Cardiac muscle cell (in vitro differentiated cells and primary cell): Measurements from ENCODE around the gene AGMO. TPM values are rescaled to one million over a fixed set of nuclear protein-coding genes. Genes with fewer than 3 reads are reported as not detected.
A peak's percentile ranks its signal among the peaks of the same experiment; 100 is the strongest.

ENCODE experiments used
- DNase-seq, 2 donors: peaks; one replicate each; pipeline versions ENCODE4 v3.0.0 to v3.0.0-alpha.2; 2010 to 2017; ENCODE audit warnings: low read depth in 1 of 2, low spot score in 1 of 2
- H3K27ac ChIP-seq: fragments of 200-600 bp; sonication (generic); 2 replicates; pipeline ENCODE4 v1.5.1; 2016
- H3K27me3 ChIP-seq: fragments of 200-600 bp; sonication (generic); 2 replicates; pipeline ENCODE4 v1.6.0; 2016; ENCODE audit warnings: control low read depth
- H3K36me3 ChIP-seq: fragments of 200-600 bp; sonication (generic); 2 replicates; pipeline ENCODE4 v1.5.1; 2016; ENCODE audit warnings: control low read depth
- H3K4me1 ChIP-seq: fragments of 200-600 bp; sonication (generic); 2 replicates; pipeline ENCODE4 v1.8.1; 2017; ENCODE audit warnings: low read depth, mild to moderate bottlenecking, mixed run types
- H3K4me3 ChIP-seq: fragments of 200-600 bp; sonication (generic); 2 replicates; pipeline ENCODE4 v1.5.1; 2016; ENCODE audit warnings: mild to moderate bottlenecking
- H3K9me3 ChIP-seq: fragments of 200-600 bp; sonication (generic); 2 replicates; pipeline ENCODE4 v1.5.1; 2017; ENCODE audit warnings: low read depth, mild to moderate bottlenecking, control low read depth
- CTCF ChIP-seq: IDR thresholded peaks from 2 replicates; pipeline ENCODE4 v1.5.1; 2012; ENCODE audit warnings: low read depth, mild to moderate bottlenecking, low read length
- polyA plus RNA-seq: library from polyadenylated mRNA; unstranded; fragments of >200 nt; fragmentation: Nextera tagmentation; extraction: Ambion mirVana; gene quantifications from 2 replicates; pipeline ENCODE4 v1.2.1, GENCODE V29; 2016
- total RNA-seq: library from RNA; depleted of rRNA; stranded (reverse); fragments of >200 nt; gene quantifications from 2 replicates; pipeline ENCODE4 v1.2.3, GENCODE V29; 2016

Gene AGMO
- total and polyA plus RNA-seq, 2 experiments from 2014 or later, result 0.16 TPM; not detected in 1

GRCh38 chr7:15471669-15471950, 90.2 kb downstream of the AGMO start:
- Histone ChIP-seq H3K27me3 (no peaks in the 10 kb centered on the region), H3K27ac (no peak overlapping the region), H3K9me3 (no peaks in the 10 kb centered on the region), H3K4me1 (no peaks in the 10 kb centered on the region), H3K4me3 (no peak overlapping the region), H3K36me3 (no peaks in the 10 kb centered on the region)
- no peak for DNase-seq
- TF ChIP-seq CTCF, result no peak

- no peak for TF ChIP-seq CTCF
- DNase-seq, result no peak
- no peaks in the 10 kb centered on the region for H3K9me3 ChIP-seq
- H3K4me1 ChIP-seq, result no peaks in the 10 kb centered on the region
- H3K27me3 ChIP-seq, result no peaks in the 10 kb centered on the region
- no peak overlapping the region for H3K4me3 ChIP-seq
- no peak overlapping the region for H3K27ac ChIP-seq
- no peaks in the 10 kb centered on the region for H3K36me3 ChIP-seq
These were observed 90.8 kb downstream of the AGMO start for GRCh38 chr7:15470825-15471668.

GRCh38 chr7:15464667-15465121, 97.1 kb downstream of the AGMO start:
- H3K27ac ChIP-seq, result no peak overlapping the region
- TF ChIP-seq CTCF, result no peak

GRCh38 chr7:15463801-15464666, 97.8 kb downstream of the AGMO start:
- peak in 1 of 2 donors; percentile 54 for DNase-seq
- TF ChIP-seq CTCF, result no peak
- Histone ChIP-seq H3K4me1 (no peaks in the 10 kb centered on the region), H3K27me3 (no peaks in the 10 kb centered on the region), H3K36me3 (no peaks in the 10 kb centered on the region), H3K27ac (no peak overlapping the region), H3K9me3 (no peaks in the 10 kb centered on the region), H3K4me3 (no peak overlapping the region)

More at GRCh38 chr7:15464667-15465121, 97.1 kb downstream of the AGMO start:
- peak in 1 of 2 donors; percentile 9 for DNase-seq
- no peak overlapping the region for H3K4me3 ChIP-seq
- no peaks in the 10 kb centered on the region for H3K36me3 ChIP-seq
- no peaks in the 10 kb centered on the region for H3K27me3 ChIP-seq
- H3K9me3 ChIP-seq, result no peaks in the 10 kb centered on the region
- no peaks in the 10 kb centered on the region for H3K4me1 ChIP-seq

- Histone ChIP-seq H3K4me3 (no peak overlapping the region), H3K27ac (no peak overlapping the region), H3K4me1 (no peaks in the 10 kb centered on the region), H3K9me3 (no peaks in the 10 kb centered on the region), H3K36me3 (no peaks in the 10 kb centered on the region), H3K27me3 (no peaks in the 10 kb centered on the region)
- no peak for TF ChIP-seq CTCF
- DNase-seq, result no peak
These were observed 99.0 kb downstream of the AGMO start for GRCh38 chr7:15462721-15463389.
